Gastroesophageal sphincter (tissue), 3 donors: Measurements from ENCODE around the gene CAMK1D.

Source experiments
- CTCF ChIP-seq, 4 experiments: fragments of 200-600 bp in 2 of 4; fragments of 450-650 bp in 2 of 4; sonication (generic) in 1 of 4; IDR thresholded peaks; one replicate each; pipeline ENCODE4 v1.5.1; 2017 to 2019; ENCODE audit warnings: antibody characterized with exemption in 4 of 4, mild to moderate bottlenecking in 2 of 4, moderate library complexity in 2 of 4
- POLR2A ChIP-seq, 2 donors: fragments of 450-650 bp; IDR thresholded peaks; one replicate each; pipeline ENCODE4 v1.6.1; 2017; ENCODE audit warnings: antibody characterized with exemption in 2 of 2, mild to moderate bottlenecking in 2 of 2, moderate library complexity in 1 of 2
- POLR2AphosphoS5 ChIP-seq: sonication (generic); formaldehyde crosslinking; IDR thresholded peaks from one replicate; pipeline ENCODE4 v1.6.1; 2017; ENCODE audit warnings: antibody characterized with exemption

GRCh38 chr10:12700557-12700874 is 351.2 kb downstream of the CAMK1D start:
- no peak for TF ChIP-seq POLR2A (IDR thresholded peaks at IDR 0.05)
- TF ChIP-seq POLR2AphosphoS5: no peak
- no peak for TF ChIP-seq CTCF (IDR thresholded peaks at IDR 0.05)
